T-helper 1 cell (primary cell): Measurements from ENCODE around the gene FZD2.
A peak's percentile ranks its signal among the peaks of the same experiment; 100 is the strongest.
"Not testable (repeated sequence)": the region's sequence is repeated elsewhere in the genome, so short reads cannot be mapped to it uniquely, and the experiment has no call there.

Experiments
- DNase-seq, 5 donors: peaks; one replicate each; pipeline ENCODE4 v3.0.0-alpha.2; 2012 to 2020

Gene FZD2

GRCh38 chr17:44546671-44547606 is 10.3 kb upstream of the FZD2 start:
- no peak for DNase-seq

- no peak for DNase-seq
Observed at GRCh38 chr17:44547625-44548267, 9.5 kb upstream of the FZD2 start.

GRCh38 chr17:44548376-44549230 is 8.7 kb upstream of the FZD2 start:
- no peak for DNase-seq

- no peak for DNase-seq
Observed at GRCh38 chr17:44549686-44550085, 7.6 kb upstream of the FZD2 start.

GRCh38 chr17:44552361-44552760 is 4.9 kb upstream of the FZD2 start:
- no peak for DNase-seq

- no peak for DNase-seq
Observed at GRCh38 chr17:44555099-44555498, 2.2 kb upstream of the FZD2 start.

- DNase-seq = peak in 1 of 5 donors; percentile 8
Observed at GRCh38 chr17:44556166-44556831, 985 bp upstream of the FZD2 start.

GRCh38 chr17:44557651-44558285 is 484 bp downstream of the FZD2 start:
- peak in 1 of 5 donors; percentile 37 for DNase-seq

GRCh38 chr17:44558334-44558709 is 1.0 kb downstream of the FZD2 start:
- no peak for DNase-seq

GRCh38 chr17:44558710-44559633 is 1.7 kb downstream of the FZD2 start:
- no peak for DNase-seq

- no peak for DNase-seq
Observed at GRCh38 chr17:44559634-44560554, 2.6 kb downstream of the FZD2 start.

- no peak for DNase-seq
Observed at GRCh38 chr17:44561237-44561623, 3.9 kb downstream of the FZD2 start.

- DNase-seq = no peak
Observed at GRCh38 chr17:44564429-44564828, 7.1 kb downstream of the FZD2 start.

- no peak for DNase-seq
Observed at GRCh38 chr17:44565866-44566443, 8.7 kb downstream of the FZD2 start.

GRCh38 chr17:44568311-44568944 is 11.1 kb downstream of the FZD2 start:
- not testable (repeated sequence) for DNase-seq

GRCh38 chr17:44568945-44569858 is 11.9 kb downstream of the FZD2 start:
- DNase-seq = no peak

- no peak for DNase-seq
Observed at GRCh38 chr17:44572801-44573200, 15.5 kb downstream of the FZD2 start.

- DNase-seq = no peak
Observed at GRCh38 chr17:44575403-44575802, 18.1 kb downstream of the FZD2 start.
